GM03348 (cell line): ENCODE measurements around the gene NBPF20.
"Not testable (repeated sequence)": the region's sequence is repeated elsewhere in the genome, so short reads cannot be mapped to it uniquely, and the experiment has no call there.

Experiments
- DNase-seq: peaks from one replicate; pipeline ENCODE4 v3.0.0; 2012; ENCODE audit warnings: low spot score

NBPF20 gene, protein sequence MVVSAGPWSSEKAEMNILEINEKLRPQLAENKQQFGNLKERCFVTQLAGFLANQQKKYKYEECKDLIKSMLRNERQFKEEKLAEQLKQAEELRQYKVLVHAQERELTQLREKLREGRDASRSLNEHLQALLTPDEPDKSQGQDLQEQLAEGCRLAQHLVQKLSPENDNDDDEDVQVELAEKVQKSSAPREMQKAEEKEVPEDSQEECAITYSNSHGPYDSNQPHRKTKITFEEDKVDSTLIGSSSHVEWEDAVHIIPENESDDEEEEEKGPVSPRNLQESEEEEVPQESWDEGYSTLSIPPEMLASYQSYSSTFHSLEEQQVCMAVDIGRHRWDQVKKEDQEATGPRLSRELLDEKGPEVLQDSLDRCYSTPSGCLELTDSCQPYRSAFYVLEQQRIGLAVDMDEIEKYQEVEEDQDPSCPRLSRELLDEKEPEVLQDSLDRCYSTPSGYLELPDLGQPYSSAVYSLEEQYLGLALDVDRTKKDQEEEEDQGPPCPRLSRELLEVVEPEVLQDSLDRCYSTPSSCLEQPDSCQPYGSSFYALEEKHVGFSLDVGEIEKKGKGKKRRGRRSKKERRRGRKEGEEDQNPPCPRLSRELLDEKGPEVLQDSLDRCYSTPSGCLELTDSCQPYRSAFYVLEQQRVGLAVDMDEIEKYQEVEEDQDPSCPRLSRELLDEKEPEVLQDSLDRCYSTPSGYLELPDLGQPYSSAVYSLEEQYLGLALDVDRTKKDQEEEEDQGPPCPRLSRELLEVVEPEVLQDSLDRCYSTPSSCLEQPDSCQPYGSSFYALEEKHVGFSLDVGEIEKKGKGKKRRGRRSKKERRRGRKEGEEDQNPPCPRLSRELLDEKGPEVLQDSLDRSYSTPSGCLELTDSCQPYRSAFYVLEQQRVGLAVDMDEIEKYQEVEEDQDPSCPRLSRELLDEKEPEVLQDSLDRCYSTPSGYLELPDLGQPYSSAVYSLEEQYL (N-terminal part only)

DNA sequence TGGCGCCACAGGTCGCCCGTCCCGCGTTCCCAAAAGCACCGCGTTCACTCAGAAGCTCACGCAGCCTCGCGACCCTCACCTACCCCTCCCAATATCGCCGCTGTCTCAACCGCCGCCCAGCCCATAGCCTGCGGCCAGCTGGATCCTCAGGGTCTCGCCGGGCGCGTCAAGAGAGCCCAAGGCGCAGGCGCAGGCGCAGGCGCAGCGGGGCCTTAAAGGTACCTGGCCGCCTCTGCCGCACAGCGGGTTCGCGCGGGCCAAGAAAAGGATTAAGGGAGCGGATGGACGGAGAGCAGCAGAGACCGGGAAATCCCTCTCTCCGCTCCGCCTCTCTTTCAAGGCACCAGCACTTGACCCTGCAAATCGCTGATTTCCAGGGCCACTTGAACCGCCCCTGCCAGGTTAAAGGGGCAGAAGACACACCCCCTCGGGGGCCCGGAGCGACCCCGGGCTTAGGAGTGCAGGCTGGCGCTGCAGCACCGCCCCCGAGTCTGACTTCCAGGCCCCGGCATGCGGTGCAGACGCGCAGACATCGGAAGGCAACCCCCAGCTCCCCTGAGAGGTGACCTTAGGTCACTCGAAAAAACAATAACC is at the start of gene NBPF20:
Gene NBPF20, minus strand, starts transcription at position 168 of the 594 bp plus-strand sequence. CDS start 20,331 bp downstream, outside the sequence.
- DNase-seq = peak; percentile 93

DNA sequence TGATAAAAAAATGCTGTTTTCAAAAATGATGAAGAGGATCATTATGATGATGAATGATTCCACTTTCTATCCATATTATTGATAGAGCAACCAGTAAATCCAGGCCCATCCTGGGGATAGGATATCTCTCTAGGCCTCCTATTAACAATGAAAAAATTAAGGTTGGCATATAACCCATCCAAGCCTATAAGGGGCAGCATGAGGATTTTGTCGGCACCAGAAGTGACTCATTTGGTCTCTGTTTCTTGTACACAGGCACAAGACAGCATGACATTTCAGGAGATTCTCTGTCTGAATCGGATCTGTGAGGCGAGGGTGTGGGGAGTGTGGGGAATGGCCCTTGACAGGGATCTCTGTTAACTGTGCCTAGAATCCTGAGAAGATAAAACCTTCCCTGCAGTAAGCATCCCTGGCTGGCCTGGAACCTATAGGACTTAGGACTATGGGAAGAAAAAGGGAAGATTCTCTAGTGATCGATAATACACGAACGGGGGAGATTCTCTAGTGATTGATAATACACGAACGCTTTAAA is 49.5 kb upstream of the NBPF20 start:
- DNase-seq = not testable (repeated sequence)

DNA sequence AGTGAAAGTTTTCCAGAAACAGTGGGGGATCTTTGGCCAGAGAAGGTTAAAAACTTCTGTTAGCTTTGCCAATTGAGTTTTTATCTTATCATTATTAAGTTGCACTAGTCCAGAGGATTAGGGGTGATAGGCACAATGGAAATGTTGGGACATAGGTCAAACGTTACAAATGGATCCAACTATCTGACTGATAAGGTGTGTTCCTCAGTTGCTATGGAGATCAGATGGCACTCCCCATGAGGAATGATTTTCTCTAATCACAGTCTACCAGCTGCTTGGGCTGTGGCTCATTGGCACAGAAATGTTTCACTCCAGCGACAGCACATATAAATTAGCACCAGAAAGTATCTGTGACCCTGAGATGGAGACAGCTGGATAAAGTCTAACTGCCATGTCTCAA is 47.3 kb upstream of the NBPF20 start:
- not testable (repeated sequence) for DNase-seq

DNA sequence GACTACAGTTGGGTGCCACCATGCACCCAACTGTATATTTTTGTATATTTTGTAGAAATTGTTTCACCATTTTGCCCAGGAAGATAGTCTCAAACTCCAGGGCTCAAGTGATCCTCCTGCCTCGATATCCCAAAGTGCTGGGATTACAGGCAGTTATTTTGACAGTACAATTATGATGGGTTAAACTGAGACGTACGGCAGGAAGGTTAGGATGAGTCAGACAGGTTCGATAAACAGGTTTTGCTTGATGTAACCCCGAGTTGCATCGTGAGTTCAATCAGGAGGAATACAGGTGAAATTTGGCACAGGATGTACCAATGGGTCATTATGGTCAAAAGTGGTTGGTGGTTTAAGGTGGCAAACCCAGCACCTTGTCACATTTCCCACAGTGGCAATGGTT is 46.0 kb upstream of the NBPF20 start:
- DNase-seq = not testable (repeated sequence)

DNA sequence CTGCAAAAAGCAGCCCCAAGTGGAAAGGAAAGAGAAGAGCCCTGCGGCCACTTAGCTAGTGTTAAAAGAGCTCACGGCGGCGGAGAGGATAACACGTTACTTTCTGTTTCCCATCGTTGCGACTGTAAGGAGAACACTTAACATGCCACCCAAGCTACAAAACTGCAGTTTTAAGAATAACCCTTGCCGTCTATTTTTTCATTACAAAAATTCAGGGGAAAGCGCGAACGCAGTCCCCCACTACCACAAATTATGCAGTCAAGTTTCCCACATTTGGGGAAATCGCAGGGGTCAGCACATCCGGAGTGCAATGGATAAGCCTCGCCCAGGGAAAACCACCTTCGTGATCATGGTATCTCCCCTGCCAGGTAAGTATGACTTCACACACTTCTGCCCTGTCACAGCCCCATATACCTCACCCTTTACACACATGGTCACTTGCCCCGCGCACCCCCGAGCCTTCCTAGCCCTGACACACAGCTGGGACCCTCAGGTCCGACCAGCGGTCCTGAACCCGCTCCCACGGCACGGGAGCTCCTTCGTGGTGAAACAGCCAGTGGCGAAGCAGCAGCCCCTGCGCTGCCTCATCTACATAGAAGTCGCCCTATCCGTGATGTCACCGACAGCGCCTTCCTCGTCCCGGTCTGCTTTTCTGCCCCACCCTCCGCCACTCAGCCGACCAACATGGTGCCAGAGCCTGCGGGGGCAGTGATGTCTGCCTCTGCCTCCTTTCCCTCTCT is 40.2 kb upstream of the NBPF20 start:
- DNase-seq = peak; percentile 33

DNA sequence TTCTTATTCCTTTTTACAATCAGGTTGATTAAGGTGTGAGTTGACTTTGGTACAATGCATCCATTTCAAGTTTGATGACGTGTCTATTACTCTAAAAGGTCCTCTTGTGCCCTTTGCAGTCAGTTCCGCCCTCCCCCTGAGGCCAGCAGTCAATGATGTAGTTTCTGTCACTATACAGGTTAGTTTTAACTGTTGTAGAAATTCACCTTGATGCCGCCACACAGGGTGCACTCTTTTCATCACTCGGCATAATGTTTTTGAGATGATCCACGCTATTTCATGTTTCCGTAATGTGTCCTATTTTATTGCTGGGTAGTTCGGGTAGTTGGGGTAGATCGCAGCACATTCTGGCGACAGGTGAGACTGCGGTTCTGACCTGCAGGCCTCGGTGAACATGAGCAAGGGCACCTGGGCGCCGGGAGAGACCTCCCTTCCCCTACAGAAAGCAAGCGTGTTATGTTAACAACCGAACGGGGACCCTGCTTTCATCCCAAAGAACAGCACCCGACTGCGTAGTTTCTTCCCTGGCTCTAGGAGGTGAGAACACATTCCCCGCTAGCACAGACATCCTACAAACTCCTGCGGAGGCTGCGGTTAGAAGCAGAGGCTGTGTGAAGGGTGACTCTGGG is 39.4 kb upstream of the NBPF20 start:
- DNase-seq = not testable (repeated sequence)

GRCh38 chr1:145464017-145464416 is 38.6 kb upstream of the NBPF20 start:
- DNase-seq = not testable (repeated sequence)

DNA sequence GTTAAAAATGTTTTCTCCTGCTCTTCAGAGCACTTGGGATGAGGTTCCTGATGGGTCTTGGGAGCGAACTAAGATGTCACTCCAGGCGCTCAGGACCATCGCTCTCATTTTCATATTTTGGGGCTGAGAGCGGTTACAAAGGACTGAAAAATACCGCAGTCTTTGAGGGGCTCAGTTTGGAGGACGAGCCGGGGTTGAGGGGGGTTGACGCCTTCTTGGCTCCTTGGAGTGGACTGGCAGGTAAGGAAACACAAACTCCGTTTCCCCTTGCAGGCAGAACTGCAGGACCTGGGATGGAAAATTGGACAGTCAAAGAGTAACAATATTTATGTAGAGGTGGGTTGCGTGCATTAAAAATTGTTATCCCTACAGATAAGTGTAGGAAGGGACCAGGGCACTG is 35.3 kb upstream of the NBPF20 start:
- not testable (repeated sequence) for DNase-seq

DNA sequence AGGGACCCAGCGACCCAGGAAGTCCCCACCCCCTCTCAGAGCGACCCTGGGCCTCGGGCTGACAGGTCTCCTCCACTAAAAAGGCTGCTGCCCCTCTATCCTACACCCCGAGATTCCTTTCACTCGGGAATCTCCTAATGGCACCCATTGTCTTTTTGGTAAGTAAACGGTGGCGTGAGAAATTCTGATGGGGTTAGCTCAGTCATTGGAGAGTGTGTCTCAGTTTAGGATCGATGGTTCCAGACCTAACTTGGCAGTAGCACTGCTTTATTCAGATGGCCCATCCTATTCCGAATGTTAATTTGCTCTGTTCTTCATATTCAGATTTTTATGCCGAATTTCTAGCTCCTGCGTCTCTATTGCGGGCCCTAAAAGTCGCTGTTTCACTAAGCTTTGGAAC is 34.6 kb upstream of the NBPF20 start:
- DNase-seq = not testable (repeated sequence)

DNA sequence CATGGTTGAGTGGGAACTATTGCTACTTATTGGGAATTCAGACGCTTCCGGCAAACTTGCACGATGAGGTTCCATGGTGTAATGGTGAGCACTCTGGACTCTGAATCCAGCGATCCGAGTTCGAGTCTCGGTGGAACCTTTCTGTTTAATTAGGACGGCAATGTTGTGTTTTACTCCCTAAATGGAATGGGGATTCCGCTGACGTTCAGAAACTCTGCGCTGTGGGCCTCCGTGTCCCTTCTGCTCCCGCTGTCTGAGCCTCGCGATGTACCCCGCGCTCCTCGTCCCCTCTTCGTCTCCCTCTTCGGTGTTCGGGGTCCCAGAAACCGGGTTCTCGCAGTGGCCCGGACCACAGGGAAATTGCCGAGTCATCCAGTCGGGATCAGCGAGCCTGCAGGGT is 34.2 kb upstream of the NBPF20 start:
- DNase-seq = not testable (repeated sequence)

DNA sequence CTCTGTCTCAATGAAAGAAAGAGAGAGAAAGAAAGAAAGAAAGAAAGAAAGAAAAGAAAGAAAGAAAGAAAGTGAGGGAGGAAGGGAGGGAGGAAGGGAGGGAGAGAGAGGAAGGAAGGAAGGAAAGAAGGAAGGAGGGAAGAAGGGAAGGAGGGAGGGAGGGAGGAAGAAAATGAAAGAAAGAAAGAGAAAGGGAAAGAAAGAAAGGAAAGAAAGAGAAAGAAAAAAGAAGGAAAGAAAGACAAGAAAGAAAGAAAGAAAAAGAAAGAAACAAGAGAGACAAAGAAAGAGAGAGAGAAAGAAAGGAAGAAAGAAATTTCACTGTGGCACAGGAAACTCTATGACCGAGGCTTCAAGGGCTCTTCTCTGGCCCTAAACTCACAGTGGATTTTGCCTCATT is 33.7 kb upstream of the NBPF20 start:
- DNase-seq = not testable (repeated sequence)

GRCh38 chr1:145454824-145455177 is 29.4 kb upstream of the NBPF20 start:
- DNase-seq = not testable (repeated sequence)

DNA sequence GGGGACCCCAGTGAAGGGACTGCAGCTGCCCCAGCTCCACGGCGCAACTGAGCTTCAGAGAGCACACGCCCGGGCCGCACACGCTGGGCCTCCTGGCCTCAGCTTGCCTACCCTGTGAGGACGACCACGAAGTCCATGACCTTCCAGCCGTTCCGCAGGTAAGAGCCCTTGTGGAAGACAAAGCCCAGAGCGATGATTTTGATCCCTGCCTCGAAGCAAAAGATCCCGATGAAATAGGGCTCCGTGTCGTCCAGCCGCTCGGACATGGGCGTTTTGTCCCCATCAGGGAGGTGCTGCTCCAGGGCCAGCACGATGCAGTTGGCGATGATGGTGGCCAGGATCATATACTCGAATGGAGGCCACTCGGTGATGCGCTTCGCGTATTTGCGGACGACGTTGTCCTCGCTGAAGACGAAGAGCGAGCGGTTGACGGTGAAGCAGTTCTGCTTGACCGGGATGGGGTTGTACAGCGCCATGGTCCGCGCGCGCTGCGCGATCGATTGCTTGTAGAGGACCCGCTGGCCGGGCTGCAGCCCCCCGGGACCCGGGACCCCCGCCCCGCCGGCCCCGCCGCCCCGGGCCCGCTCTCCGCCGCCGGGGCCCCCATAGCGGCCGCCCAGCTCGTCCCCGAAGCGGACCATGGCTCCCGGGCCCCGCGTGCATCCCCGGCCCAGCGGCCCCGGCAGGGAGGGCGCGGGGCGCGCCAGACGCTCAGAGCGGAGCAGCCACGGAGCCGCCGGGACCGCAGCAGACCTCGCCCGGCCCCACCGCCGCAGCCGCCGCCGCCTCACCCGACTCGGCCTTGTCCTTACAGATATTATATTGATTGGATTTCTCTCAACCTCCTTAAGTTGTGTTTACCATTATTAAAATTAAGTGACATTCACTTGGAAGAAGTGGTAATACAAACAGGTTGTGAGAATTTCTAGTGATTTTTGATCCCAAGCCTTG is 28.7 kb upstream of the NBPF20 start:
- DNase-seq = not testable (repeated sequence)

GRCh38 chr1:145452506-145452905 is 27.1 kb upstream of the NBPF20 start:
- DNase-seq = not testable (repeated sequence)

DNA sequence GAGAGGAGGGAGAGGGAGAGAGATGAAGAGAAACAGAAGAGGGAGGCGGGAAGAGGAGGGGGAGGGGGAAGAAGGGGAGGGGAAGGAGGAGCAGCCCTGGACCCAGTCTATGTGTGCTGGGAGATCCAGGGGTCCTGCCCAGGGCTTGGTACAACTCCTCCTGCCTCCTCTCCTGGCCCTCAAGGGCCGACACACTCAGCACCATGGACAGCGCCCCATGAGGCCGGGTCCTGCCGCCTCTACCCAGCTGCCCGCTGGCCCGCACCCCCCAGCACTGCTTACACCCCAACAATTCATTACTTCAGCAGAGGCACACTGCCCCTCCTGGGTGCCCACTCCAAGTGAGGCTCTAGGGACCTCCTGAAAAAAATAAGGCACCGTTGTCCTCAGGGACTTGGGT is 26.5 kb upstream of the NBPF20 start:
- DNase-seq = not testable (repeated sequence)

GRCh38 chr1:145445219-145445618 is 19.8 kb upstream of the NBPF20 start:
- DNase-seq = not testable (repeated sequence)

GRCh38 chr1:145442340-145442739 is 16.9 kb upstream of the NBPF20 start:
- DNase-seq = not testable (repeated sequence)

DNA sequence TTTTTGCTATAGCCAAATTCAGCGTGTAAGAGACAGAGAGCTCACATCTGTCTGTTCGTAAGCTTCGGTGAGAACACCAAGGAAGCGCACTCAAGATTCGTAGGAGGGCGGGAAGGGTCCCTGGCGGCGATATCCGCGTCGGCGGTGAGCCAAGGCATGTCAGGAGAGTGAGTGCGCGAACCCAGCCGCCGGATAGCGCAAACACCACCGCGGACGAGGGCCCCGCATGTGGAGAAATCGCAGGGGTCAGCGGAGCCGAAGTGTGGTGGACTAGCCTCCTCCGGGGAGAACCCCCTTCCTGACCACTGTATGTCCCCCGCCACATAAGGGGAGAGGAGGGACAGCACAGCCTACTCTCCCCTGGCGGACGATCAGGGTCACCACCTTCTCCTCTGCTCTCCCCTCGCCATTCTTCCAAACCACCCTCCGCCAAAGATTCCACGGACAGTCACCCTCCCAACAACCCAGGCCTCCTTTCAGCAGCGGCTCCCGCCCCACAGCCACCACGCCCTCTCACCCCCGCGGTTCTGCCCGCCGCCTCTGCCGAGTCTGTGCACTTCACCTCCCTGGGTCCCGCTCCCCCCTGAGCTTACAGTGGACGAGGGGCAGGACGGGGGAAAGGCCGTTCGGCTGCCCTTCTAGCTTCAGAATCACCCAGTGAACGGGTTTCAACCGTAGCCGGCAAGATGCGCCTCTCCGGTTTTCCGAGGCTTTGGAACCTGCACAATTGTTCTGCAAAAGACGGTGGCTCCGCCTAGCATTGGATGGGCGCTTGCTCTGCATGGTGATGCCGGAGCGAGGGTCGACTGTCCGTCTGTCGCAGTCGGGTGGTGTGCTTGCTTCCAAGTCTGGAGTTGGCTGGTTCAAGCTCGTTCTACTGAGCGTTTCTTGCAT is 6.2 kb upstream of the NBPF20 start:
- not testable (repeated sequence) for DNase-seq

- DNase-seq = not testable (repeated sequence)
Measured at GRCh38 chr1:145430830-145431229, 5.4 kb upstream of the NBPF20 start.
